GM23338 (cell line): ENCODE results near the gene ACSM4. TPM values are rescaled to one million over a fixed set of nuclear protein-coding genes. Genes with fewer than 3 reads are reported as not detected.

Source experiments
- ATAC-seq: fragments of 200-7000 bp; cut with Tn5 transposase; 3 replicates; pipeline ENCODE4 v1.9.1; 2020
- DNase-seq: peaks from one replicate; pipeline ENCODE4 v3.0.0-alpha.2; 2015; ENCODE audit warnings: low spot score
- H2AFZ ChIP-seq: fragments of 200-600 bp; sonication (generic); 2 replicates; pipeline ENCODE4 v1.8.0; 2016; ENCODE audit warnings: antibody characterized with exemption, mild to moderate bottlenecking, moderate library complexity
- H3F3A ChIP-seq: fragments of 200-600 bp; sonication (generic); replicated peaks from 2 replicates; pipeline ENCODE4 v1.8.0; 2017; ENCODE audit warnings: antibody characterized with exemption, mixed run types, low read depth
- H3K27ac ChIP-seq: fragments of 200-600 bp; sonication (generic); 2 replicates; pipeline ENCODE4 v1.6.1; 2016; ENCODE audit warnings: low read depth
- H3K27me3 ChIP-seq: fragments of 200-600 bp; sonication (generic); 2 replicates; pipeline ENCODE4 v1.8.0; 2016; ENCODE audit warnings: mild to moderate bottlenecking, mixed run types, moderate library complexity; ENCODE audit not compliant: insufficient read depth
- H3K36me3 ChIP-seq: fragments of 200-600 bp; sonication (generic); 2 replicates; pipeline ENCODE4 v1.8.0; 2016; ENCODE audit warnings: mild to moderate bottlenecking; ENCODE audit not compliant: insufficient read depth
- H3K4me1 ChIP-seq: fragments of 200-600 bp; sonication (generic); 2 replicates; pipeline ENCODE4 v1.8.0; 2016; ENCODE audit warnings: mild to moderate bottlenecking, moderate library complexity; ENCODE audit not compliant: insufficient read depth
- H3K4me2 ChIP-seq: fragments of 200-600 bp; sonication (generic); 2 replicates; pipeline ENCODE4 v1.7.1; 2017; ENCODE audit warnings: mixed run types
- H3K4me3 ChIP-seq: fragments of 200-600 bp; sonication (generic); 2 replicates; pipeline ENCODE4 v1.6.1; 2016; ENCODE audit warnings: mixed run types
- H3K79me2 ChIP-seq: fragments of 200-600 bp; sonication (generic); replicated peaks from 2 replicates; pipeline ENCODE4 v1.8.0; 2017; ENCODE audit warnings: mild to moderate bottlenecking; ENCODE audit not compliant: insufficient read depth
- H3K9me2 ChIP-seq: fragments of 200-600 bp; sonication (generic); 2 replicates; pipeline ENCODE4 v1.8.0; 2017; ENCODE audit not compliant: insufficient read depth
- H4K20me1 ChIP-seq: fragments of 200-600 bp; sonication (generic); replicated peaks from 2 replicates; pipeline ENCODE4 v1.8.0; 2017; ENCODE audit warnings: mild to moderate bottlenecking; ENCODE audit not compliant: insufficient read depth
- H3K27ac Mint-ChIP-seq: 2 replicates; pipeline ENCODE4 v1.8.0; 2020; ENCODE audit warnings: inconsistent platforms, mild to moderate bottlenecking, moderate library complexity, mixed read lengths
- H3K27me3 Mint-ChIP-seq: 3 replicates; pipeline ENCODE4 v1.8.0; 2022; ENCODE audit warnings: low read depth, mild to moderate bottlenecking, moderate library complexity, mixed read lengths, inconsistent platforms; ENCODE audit not compliant: insufficient read depth, poor library complexity
- H3K36me3 Mint-ChIP-seq: 3 replicates; pipeline ENCODE4 v1.8.0; 2021; ENCODE audit warnings: low read depth, mild to moderate bottlenecking, inconsistent platforms, moderate library complexity, mixed read lengths
- H3K4me1 Mint-ChIP-seq: 3 replicates; pipeline ENCODE4 v1.8.0; 2020; ENCODE audit warnings: mild to moderate bottlenecking, inconsistent platforms, mixed read lengths
- H3K4me3 Mint-ChIP-seq: 3 replicates; pipeline ENCODE4 v1.8.0; 2021; ENCODE audit warnings: moderate library complexity, mild to moderate bottlenecking, inconsistent platforms, mixed read lengths
- H3K9me3 Mint-ChIP-seq: 3 replicates; pipeline ENCODE4 v1.8.0; 2020; ENCODE audit warnings: moderate library complexity, mild to moderate bottlenecking, inconsistent platforms, mixed read lengths
- CREB1 ChIP-seq: fragments of 250-450 bp; sonication (Bioruptor Pico); IDR thresholded peaks from 2 replicates; pipeline ENCODE4 v1.5.0; 2020; ENCODE audit warnings: low read depth, mild to moderate bottlenecking, moderate library complexity
- CTCF ChIP-seq, 2 experiments: fragments of 200-600 bp in 1 of 2; sonication (generic) in 1 of 2; conservative IDR thresholded peaks; 2 replicates each; pipeline versions ENCODE4 v1.5.1 to v1.6.1; 2016 to 2017; ENCODE audit warnings: antibody characterized with exemption in 2 of 2, low read depth in 2 of 2, mild to moderate bottlenecking in 2 of 2, moderate library complexity in 1 of 2
- ETS1 ChIP-seq: IDR thresholded peaks from 2 replicates; pipeline ENCODE4 v1.6.1; 2016; ENCODE audit warnings: antibody characterized with exemption
- EZH2 ChIP-seq: fragments of 200-600 bp; sonication (generic); IDR thresholded peaks from one replicate; pipeline ENCODE4 v1.8.0; 2017; ENCODE audit warnings: antibody characterized with exemption, mild to moderate bottlenecking, low read depth; ENCODE audit not compliant: unreplicated experiment
- EZH2phosphoT487 ChIP-seq: fragments of 200-600 bp; sonication (generic); IDR thresholded peaks from one replicate; pipeline ENCODE4 v1.8.1; 2018; ENCODE audit warnings: antibody characterized with exemption; ENCODE audit not compliant: unreplicated experiment
- JUNB ChIP-seq: IDR thresholded peaks from one replicate; pipeline ENCODE4 v1.6.1; 2016; ENCODE audit warnings: antibody characterized with exemption; ENCODE audit not compliant: unreplicated experiment
- NANOG ChIP-seq: IDR thresholded peaks from 2 replicates; pipeline ENCODE4 v1.6.1; 2016; ENCODE audit warnings: antibody characterized with exemption, borderline replicate concordance
- POLR2AphosphoS5 ChIP-seq: IDR thresholded peaks from 2 replicates; pipeline ENCODE4 v1.6.1; 2016; ENCODE audit warnings: antibody characterized with exemption, low read depth
- REST ChIP-seq: IDR thresholded peaks from one replicate; pipeline ENCODE4 v1.6.1; 2018; ENCODE audit warnings: antibody characterized with exemption; ENCODE audit not compliant: unreplicated experiment
- STAT1 ChIP-seq: IDR thresholded peaks from one replicate; pipeline ENCODE4 v1.6.1; 2016; ENCODE audit warnings: antibody characterized with exemption; ENCODE audit not compliant: unreplicated experiment
- ZNF114 ChIP-seq: fragments of 250-450 bp; sonication (Bioruptor Pico); IDR thresholded peaks from 2 replicates; pipeline ENCODE4 v1.5.0; 2020; ENCODE audit warnings: mild to moderate bottlenecking, moderate library complexity
- ZNF331 ChIP-seq: fragments of 250-450 bp; sonication (Bioruptor Pico); IDR thresholded peaks from 2 replicates; pipeline ENCODE4 v1.5.0; 2020; ENCODE audit warnings: low read depth, mild to moderate bottlenecking, moderate library complexity
- ZNF462 ChIP-seq: fragments of 250-450 bp; sonication (Bioruptor Pico); IDR thresholded peaks from 2 replicates; pipeline ENCODE4 v1.5.0; 2020; ENCODE audit warnings: mild to moderate bottlenecking, moderate library complexity
- polyA plus RNA-seq: library from polyadenylated mRNA; unstranded; fragments of >200 nt; fragmentation: Nextera tagmentation; extraction: Ambion mirVana; gene quantifications from 2 replicates; pipeline ENCODE4 v1.2.1, GENCODE V29; 2016
- total RNA-seq: library from RNA; depleted of rRNA; stranded (reverse); fragments of >200 nt; shearing (Covaris generic); gene quantifications from 2 replicates; pipeline ENCODE4 v1.2.3, GENCODE V29; 2014

ACSM4 gene
- total and polyA plus RNA-seq, 2 experiments from 2014 or later = not detected

GRCh38 chr12:7346551-7347225, 42.8 kb downstream of the ACSM4 start:
- Histone ChIP-seq H3K4me3 (no peak overlapping the region), H3K4me1 (peaks cover 4% of the 10 kb centered on the region; the same call in 1 of the 2 replicates), H3K9me2 (no peaks in the 10 kb centered on the region), H2AFZ (peak overlapping the region; percentile 40; the same call in 1 of the 2 replicates), H3K27ac (peak overlapping the region; percentile 64), H3F3A (no peaks in the 10 kb centered on the region), H4K20me1 (no peaks in the 10 kb centered on the region), H3K79me2 (no peaks in the 10 kb centered on the region), H3K36me3 (peaks cover 24% of the 10 kb centered on the region), H3K4me2 (no peak overlapping the region), H3K27me3 (no peaks in the 10 kb centered on the region)
- DNase-seq = peak; percentile 3
- Mint-ChIP-seq H3K4me1 (peaks cover 3% of the 10 kb centered on the region; the same call in 2 of the 3 replicates), H3K36me3 (peaks cover 25% of the 10 kb centered on the region), H3K27ac (peak overlapping the region; percentile 37; the same call in 1 of the 2 replicates), H3K27me3 (peaks cover 3% of the 10 kb centered on the region), H3K9me3 (peaks cover 38% of the 10 kb centered on the region), H3K4me3 (no peak overlapping the region)
- TF ChIP-seq ZNF114 (CRISPR knock-in tag) (no peak), POLR2AphosphoS5 (no peak), JUNB (no peak), EZH2 (no peak), CREB1 (CRISPR knock-in tag) (no peak), ETS1 (no peak), CTCF (conservative IDR thresholded peaks at IDR 0.05; ENCODE audit: low read depth in 2 of 2) (no peak), NANOG (no peak), ZNF331 (CRISPR knock-in tag) (no peak), STAT1 (no peak), REST (no peak), EZH2phosphoT487 (no peak), ZNF462 (CRISPR knock-in tag) (no peak)
- ATAC-seq = no peak
